CD4-positive, alpha-beta T cell treated with Interleukin-6 for 4 hours (primary cell): ENCODE data around the gene GMDS.

Source experiments
- DNase-seq: peaks from one replicate; pipeline ENCODE4 v3.0.0-alpha.2; 2020; ENCODE audit warnings: mixed read lengths

The GMDS gene

DNA sequence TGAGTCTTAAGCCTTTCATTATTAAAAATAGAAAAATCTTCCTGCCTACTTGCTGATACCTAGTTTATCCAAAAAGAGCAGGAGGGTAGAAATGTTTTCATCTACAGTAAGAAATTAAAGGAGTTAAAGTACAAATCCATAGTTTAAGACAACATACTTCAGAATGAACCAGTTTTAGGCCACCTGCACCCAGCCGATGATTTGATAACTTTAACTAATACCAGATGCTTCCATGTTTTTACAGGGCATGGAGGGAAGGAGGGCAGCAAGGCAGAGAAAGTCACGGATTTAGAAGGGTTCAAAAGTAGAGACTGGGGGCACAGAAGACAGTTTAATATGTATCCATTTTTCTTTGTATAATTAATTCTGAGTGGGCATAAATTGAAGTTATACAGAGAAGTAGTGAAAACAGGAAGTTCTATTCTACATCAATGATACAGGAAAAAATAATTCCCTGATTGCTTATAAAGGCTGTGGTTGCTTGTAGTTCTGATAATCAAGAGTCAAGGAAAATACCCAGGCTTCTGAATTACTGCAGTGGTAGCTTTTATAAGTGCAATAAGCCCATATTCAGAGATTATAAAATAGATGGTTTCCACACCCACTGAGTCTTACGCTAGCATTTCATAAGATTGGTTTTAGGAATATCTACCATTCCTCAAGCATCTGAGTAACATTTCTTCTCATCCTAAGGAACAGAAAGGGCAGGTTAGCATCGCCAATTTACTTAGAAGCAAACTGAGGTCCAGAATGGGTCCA, 72.0 kb downstream of the GMDS start:
- DNase-seq, result no peak

- no peak for DNase-seq
Observed at GRCh38 chr6:2171728-2172127, 73.7 kb downstream of the GMDS start.

- no peak for DNase-seq
Observed at GRCh38 chr6:2168480-2168879, 76.9 kb downstream of the GMDS start.

GRCh38 chr6:2166717-2167116, 78.7 kb downstream of the GMDS start:
- DNase-seq, result no peak

- no peak for DNase-seq
Observed at GRCh38 chr6:2165286-2165685, 80.1 kb downstream of the GMDS start.

- DNase-seq, result no peak
Observed at GRCh38 chr6:2164481-2164880, 80.9 kb downstream of the GMDS start.

GRCh38 chr6:2162079-2162445, 83.3 kb downstream of the GMDS start:
- no peak for DNase-seq

DNA sequence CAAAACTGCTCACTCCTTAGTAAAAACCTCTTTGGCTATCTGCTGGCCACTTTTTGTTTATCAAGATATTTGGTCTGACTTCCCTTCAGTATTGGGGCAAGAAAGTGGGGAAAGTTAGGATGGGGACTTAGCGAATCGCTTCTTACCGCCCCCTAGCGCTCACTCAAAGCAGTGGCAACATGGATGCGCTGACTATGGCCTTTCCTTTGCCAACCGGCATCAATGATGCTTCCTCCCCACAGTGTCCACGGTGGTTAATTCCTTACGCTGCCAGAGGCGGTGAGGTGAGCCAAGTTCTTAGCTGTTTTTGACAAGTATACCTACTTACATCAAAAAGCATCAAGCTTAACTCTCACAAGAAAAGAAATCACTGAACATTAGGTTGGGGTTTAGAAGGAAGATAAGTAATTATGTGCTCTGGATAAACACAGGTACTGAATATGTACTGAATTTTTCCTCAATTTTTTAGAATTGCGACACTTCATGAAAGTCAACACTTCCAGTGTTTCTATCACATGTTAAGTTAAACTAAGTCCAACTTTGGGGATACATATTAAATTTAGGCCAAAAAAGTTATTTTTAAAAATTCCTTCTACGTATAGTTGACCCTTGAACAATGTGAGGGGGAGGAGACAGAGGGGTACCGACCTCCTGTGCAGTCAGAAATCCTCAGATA, 86.7 kb downstream of the GMDS start:
- no peak for DNase-seq

DNA sequence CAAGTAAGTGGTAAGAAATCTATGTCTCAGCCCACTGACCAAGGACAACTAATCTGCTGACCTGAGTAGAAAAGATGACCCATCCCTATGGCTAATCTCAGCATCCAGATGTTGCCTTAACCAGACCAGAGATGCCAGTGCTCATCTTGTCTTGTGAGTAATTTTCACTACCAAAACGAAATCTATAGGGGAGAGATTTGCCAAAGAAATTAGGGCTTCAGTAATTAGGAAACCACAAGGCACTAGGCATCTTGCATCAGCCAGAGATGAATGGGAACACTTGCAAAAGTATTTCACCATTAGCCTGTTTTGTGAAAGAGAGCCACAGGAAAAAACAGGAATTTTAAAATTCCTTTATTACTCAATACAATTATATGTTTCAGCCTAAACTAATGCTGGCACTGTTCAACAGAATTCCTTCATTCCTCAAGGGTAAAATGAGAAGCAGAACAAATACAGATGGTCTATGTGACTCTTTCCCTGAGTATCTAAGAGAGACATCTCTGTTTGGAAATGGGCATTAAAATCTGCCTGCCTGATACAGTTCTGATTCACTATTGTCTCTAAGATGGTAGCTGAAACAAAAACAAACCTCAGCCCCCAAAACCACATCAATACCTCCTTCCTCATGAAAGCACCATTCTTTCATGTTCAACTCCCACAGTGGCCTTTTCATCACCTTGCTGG, 87.8 kb downstream of the GMDS start:
- peak; percentile 25 for DNase-seq

GRCh38 chr6:2155206-2155605, 90.2 kb downstream of the GMDS start:
- DNase-seq, result no peak

GRCh38 chr6:2149361-2150006, 95.9 kb downstream of the GMDS start:
- DNase-seq, result no peak

- DNase-seq, result no peak
Observed at GRCh38 chr6:2148748-2149147, 96.7 kb downstream of the GMDS start.

GRCh38 chr6:2147766-2148448, 97.5 kb downstream of the GMDS start:
- DNase-seq, result no peak

DNA sequence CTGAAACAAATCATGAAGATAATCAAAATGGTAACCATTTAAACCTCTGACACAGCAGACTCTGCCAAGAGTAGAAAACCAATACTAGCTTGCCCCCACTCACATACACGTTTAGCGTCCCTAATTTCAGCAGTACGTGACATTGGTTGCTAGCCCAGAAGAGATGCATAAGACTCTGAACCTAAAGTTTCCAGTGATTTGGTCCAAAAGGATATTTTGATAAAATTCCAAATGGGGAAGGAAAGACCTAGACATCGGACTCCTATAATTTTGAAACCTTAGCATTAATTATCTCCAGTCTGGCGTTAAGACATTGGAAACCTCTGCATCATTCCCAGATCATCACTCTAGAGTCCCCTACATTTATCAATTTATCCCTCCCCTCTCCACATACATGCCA, 98.1 kb downstream of the GMDS start:
- no peak for DNase-seq

DNA sequence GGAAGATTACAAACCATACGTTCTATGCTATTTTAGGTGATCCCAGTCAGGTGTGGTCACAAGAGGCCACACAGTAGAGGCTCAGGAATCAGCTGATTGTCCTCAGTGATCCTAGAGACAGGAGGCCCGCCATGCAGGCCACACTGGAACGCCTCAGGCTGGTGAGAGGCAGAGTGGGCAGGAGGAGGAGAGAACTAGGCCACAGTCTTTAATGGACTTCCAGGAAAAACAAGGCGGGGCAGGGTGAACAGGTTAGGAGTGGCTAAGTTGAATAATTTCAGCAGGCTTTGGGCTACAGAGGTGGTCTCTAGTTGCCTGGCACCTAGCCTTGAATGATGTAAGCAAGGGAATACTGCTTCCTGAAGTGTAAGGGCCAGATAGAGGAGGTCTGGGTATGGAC, 101.2 kb downstream of the GMDS start:
- no peak for DNase-seq

- DNase-seq, result no peak
Observed at GRCh38 chr6:2141644-2142290, 103.6 kb downstream of the GMDS start.

DNA sequence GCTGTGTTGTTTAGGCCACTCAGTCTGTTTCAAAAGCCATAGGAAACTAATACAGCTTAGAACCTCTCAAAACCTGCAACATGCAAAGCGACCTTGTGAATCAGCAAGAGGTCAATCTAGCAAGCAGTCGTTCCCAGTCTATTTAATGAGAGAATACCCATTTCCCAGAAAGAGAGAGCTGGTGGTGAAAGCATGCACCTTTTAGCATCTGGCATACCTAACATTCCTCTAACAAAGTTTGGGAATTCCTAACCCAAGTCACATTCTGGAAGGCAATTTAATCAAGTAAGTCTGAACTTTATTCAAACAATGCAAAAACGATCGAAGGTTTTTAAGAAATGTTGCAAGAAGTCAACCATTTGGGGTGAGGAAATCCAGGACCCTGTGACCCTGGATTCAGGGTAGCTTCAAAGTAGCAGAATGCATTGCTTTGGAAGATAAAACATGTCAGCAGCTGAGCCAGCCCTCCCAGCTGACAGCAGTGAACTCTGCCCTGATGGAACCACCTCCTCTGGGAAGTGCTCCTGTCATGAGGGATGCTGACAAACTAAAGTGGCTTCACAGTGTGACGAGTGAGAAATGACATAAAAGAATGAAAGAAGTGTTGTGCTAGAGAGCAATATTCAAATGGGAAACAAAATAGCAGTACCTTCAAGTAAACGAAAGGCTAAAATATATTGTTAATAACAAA, 104.8 kb downstream of the GMDS start:
- DNase-seq, result no peak

- no peak for DNase-seq
Observed at GRCh38 chr6:2135401-2135800, 110.0 kb downstream of the GMDS start.

GRCh38 chr6:2134554-2134953, 110.9 kb downstream of the GMDS start:
- DNase-seq, result no peak

DNA sequence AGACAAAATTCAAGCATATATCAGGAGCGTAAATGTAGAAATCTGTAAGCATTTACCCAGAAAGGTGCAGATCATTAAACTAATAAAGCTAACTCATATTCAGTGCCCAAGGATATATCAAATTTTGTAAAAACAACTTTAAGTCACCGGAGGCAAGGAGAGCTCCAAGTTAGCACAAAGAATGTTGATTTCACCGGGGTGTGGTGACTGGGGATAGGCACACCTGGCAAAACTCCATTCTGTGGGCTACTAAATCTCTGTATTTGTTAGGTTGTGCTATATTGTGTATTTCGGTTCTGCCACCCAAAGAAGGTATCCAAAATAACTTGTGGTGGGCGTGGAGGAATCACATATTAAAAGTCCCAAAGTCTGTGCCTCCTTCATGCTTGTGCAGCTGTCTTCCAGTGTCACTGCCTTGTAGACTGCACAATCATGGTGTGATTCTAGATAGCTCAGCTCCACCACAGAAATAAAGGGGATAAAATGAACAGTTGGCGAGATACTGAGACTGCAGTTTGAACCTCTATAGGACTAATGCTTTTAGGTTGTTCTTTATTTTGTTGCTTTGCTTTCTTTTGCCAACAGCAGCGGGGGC, 111.6 kb downstream of the GMDS start:
- DNase-seq, result no peak

DNA sequence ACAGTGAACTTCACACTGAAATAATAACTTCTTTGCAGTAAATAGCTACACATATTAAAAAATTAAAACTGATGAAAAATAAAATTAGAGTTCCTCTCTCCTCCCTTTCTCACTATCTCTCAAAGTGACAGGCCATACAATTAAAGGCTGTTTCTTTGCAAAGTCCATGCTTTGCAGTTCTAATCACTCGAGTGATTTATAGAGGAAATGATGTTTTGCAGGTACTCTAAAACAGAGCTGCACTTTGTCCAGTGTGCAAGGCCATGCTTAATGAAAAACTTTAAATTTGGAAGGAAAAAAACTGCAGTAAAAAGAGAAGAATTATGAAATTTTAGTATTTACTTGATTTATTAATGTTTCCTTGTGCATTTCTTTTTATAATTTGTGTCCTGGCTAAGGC, 112.5 kb downstream of the GMDS start:
- no peak for DNase-seq
